COR-L47 (cell line): ENCODE measurements around the gene SCN9A.

Experiments
- DNase-seq: peaks from one replicate; lab custom pipeline; 2025; lab: John Stamatoyannopoulos, UW

Gene SCN9A

DNA sequence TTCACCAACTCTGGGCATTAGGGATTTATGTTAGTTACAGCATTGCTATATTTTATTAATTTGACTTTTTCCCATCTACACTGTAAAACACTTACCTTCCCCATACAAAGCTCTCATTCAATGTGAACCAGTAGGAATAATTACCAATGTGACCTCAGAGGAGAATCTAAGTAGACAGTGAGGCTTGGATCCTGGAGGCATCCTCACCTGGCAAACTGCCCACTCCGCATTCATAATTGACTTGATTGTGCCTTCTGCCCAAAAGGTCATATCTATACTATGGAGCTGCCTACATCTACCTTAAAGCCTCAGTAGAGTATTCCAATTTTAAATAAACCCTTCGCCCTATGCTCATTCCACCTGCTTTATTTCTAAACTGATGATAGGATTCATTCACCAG lies 202.5 kb downstream of the SCN9A start:
- peak; percentile 65 for DNase-seq

GRCh38 chr2:166171216-166171615 lies 204.5 kb downstream of the SCN9A start:
- DNase-seq, result no peak

DNA sequence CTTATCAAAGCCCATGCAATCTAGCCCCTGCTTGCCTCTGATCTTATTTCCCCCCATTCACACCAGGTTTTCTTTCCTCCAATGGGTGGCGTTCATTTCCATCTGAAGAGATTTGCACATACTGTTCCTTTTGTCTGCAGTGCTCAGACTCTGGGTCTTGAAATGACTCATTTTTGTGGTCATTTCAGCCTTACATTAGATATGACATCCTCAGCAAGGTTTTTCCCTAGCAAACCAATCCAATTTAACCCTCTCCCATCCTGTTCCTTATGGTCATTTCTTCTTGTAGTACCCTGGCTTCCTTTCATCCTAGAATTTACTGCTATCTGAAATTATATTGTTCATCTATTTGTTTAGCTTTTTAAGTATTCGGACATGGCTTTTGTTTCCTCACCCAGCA lies 205.4 kb downstream of the SCN9A start:
- no peak for DNase-seq

DNA sequence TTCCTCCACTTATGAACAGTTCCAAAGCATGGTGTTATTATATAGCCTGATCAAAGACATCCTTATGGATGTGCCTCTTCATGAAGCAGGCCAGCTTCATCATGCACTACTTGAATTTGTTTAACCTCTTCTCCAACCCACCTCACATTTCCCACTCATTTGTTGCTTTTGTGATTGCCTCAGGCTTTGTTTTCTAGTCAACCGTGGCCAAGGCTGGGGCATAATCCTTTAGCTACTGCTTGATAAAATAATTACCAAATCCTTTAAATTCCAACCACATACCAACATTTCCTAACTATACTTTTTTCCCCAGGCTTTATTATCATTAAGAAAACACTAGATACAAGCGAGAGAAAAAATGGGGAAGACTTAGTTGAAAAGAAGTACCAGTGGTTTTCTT lies 208.3 kb downstream of the SCN9A start:
- no peak for DNase-seq

DNA sequence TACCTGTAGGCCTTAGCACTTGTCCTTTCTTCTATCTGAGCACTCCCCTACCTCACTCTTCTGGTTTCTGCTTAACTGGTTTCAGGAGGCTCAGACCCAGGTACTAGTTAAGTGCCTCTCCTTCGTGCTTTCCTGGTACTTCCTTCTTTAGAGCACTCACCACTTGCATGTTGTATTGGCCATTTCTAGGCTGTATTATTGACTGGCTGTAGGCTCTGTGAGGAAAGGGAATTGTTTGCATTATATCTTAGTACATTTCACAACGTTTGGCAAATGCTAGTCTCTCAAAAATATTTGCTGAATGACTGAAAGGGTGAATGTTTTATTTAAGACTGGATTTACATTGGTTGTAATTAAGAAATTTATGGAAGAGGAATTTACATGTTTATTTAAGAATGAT lies 212.0 kb downstream of the SCN9A start:
- no peak for DNase-seq

- DNase-seq, result no peak
Observed at GRCh38 chr2:166158546-166158945, 217.2 kb downstream of the SCN9A start.

DNA sequence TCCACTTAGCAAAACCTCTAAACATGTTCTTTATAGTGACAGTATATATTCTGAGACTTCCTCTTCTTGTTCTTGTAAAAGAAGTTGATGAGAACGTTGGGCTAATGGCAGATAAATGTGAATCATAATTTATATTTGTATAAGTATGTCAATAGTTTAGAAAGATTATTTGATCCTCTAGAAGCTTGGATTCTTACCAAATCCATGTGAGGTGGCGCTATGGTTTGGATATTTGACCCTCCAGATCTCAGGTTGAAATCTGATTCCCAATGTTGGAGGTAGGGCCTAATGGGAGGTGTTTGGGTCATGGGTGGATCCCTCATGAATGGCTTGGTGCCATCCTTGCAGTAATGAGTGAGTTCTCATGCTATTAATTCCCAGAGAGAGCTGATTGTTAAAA lies 218.2 kb downstream of the SCN9A start:
- DNase-seq, result no peak

DNA sequence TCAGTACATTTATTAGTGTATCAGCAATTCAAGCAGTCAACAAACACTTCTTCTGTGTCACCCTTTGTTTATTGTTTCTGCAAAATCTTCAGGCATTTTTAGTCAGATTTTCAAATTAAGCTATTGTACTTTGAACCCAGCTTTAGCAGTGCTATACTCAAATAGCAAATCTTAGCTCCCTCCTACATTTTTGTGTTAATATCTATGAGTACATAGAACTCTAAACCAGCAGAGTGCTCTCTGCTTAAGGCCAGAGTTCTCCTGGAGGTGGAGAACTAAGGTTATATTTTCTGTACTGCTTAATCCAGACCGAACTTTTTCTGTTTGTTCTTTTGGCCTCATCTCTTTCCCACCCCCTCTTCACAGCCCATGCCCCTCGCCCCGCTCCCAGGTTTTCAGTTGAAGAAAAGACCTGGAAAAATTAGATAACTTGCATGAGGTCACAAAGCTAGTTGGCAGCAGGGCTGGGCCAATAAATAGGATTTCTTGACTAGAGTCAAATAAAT lies 218.7 kb downstream of the SCN9A start:
- no peak for DNase-seq

DNA sequence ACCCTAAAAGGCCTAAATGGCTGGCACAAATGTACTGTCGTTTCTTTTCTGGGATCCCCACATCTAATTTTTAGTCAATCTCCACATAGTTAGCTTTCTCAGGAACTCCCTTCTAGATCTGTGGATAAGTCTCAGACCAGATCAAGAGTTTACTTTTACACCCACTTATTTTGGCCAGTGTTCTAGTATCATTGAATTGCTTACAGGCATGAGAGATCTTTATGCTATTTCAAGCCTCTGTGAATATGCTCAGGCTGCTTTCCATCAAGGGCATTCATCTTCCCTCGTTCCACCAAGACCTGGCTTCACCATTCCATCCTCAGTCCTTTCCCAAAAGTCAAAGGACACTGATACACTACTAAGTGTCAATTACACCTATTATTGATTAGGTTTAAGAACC lies 220.2 kb downstream of the SCN9A start:
- DNase-seq, result no peak

- DNase-seq, result no peak
Observed at GRCh38 chr2:166154685-166155338, 220.9 kb downstream of the SCN9A start.

- no peak for DNase-seq
Observed at GRCh38 chr2:166152064-166152463, 223.7 kb downstream of the SCN9A start.

DNA sequence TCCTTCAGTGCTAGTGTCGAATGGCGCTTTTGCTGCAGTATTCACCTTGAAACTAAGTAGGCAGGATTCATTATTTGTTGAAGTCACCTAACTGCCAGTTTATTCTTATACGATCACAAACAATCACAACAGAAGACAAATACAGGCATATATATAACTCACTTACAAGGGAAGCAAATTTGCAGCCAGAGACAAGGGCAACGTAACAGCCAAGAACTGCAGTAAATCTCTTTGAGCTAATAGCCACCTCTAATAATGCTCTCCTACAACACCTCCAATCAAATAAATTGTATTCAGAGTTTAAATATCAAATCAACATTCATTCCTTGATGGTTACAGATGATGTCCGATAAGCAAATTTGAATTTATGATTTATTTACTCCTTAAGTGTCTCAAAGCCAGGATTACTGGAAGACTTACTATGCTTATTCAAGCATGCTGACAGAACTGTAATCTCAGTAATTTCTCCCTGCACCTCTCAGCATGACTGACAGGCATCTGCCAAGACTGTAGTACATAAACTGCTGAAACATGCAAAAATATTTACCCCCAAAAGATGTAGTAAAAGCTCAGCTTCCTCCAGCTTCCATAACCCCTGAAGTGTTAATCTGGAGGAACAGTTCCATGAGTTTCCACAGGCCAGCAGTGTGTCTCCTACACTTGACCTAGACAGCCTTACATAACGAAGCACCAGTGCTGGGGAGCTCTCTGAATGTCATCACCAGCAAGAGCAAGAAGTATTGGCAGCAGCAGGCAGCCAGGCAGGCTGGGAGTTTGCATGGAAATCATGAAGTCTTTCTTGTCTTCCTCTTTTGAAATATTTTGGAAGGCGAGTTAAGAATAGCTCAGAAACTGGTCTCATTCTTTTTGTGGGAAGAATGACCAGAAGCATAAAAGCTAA lies 227.0 kb downstream of the SCN9A start:
- no peak for DNase-seq

- no peak for DNase-seq
Observed at GRCh38 chr2:166147883-166148282, 227.9 kb downstream of the SCN9A start.
